ENCODE data around the gene NOD2.

GRCh38 chr16:50697421-50697715 lies 4.0 kb downstream of the NOD2 start:
- no peak for TF ChIP-seq CTCF (IDR thresholded peaks at IDR 0.05)
- no peak for TF ChIP-seq POLR2A (IDR thresholded peaks at IDR 0.05)

Measured in thyroid gland (tissue), 4 donors.